Thyroid gland (tissue), 4 donors: ENCODE data around the gene PELI2. TPM values are rescaled to one million over a fixed set of nuclear protein-coding genes. Genes with fewer than 3 reads are reported as not detected.

Experiments
- DNase-seq, 2 donors: peaks; one replicate each; pipeline ENCODE4 v3.0.0-alpha.2; 2019
- H3K27ac ChIP-seq, 3 donors: fragments of 200-600 bp; sonication (generic); 1 replicate in 2 of 3; 2 replicates in 1 of 3; pipeline ENCODE4 v1.5.1; 2016 to 2019; ENCODE audit warnings: mild to moderate bottlenecking in 1 of 3, moderate library complexity in 1 of 3
- H3K27me3 ChIP-seq: fragments of 200-600 bp; sonication (generic); one replicate; pipeline ENCODE4 v1.5.1; 2019
- H3K36me3 ChIP-seq, 2 donors: fragments of 200-600 bp; sonication (generic); one replicate each; pipeline ENCODE4 v1.5.1; 2016 to 2019
- H3K4me1 ChIP-seq, 2 donors: fragments of 200-600 bp; sonication (generic); one replicate each; pipeline ENCODE4 v1.5.1; 2017 to 2019
- H3K4me3 ChIP-seq, 3 donors: fragments of 200-600 bp; sonication (generic); replicated peaks in 1 of 3; 1 replicate in 2 of 3; 2 replicates in 1 of 3; pipeline ENCODE4 v1.5.1; 2016; ENCODE audit warnings: mild to moderate bottlenecking in 1 of 3
- H3K9me3 ChIP-seq: fragments of 200-600 bp; sonication (generic); one replicate; pipeline ENCODE4 v1.5.1; 2017
- POLR2A ChIP-seq, 2 donors: fragments of 450-650 bp; IDR thresholded peaks; one replicate each; pipeline ENCODE4 v1.6.1; 2017; ENCODE audit warnings: antibody characterized with exemption in 2 of 2, mild to moderate bottlenecking in 2 of 2, moderate library complexity in 1 of 2
- WGBS, 2 donors: methylation state at CpG; one replicate each; pipeline ENCODE4 v1.1.5; 2017; 5-methylcytosine and 5-hydroxymethylcytosine counted together
- intact Hi-C: fragments of 100-400 bp; cut with DNase I; formaldehyde crosslinking; loops from one replicate; pipeline ENCODE4 v1.15.1; 2023
- total RNA-seq, 4 donors: library from RNA; depleted of rRNA; stranded (reverse); fragments of >200 nt; gene quantifications; one replicate each; pipeline ENCODE4 v1.2.3, GENCODE V29; 2016
- TF ChIP-seq, protein P1 (sequence below), 6 experiments: fragments of 200-600 bp in 3 of 6; fragments of 450-650 bp in 3 of 6; sonication (generic) in 3 of 6; IDR thresholded peaks; one replicate each; pipeline ENCODE4 v1.5.1; 2016 to 2019; ENCODE audit warnings: antibody characterized with exemption in 6 of 6, mild to moderate bottlenecking in 2 of 6, inconsistent platforms in 1 of 6, moderate library complexity in 1 of 6

The PELI2 gene
- total RNA-seq, 4 donors from 2014 or later, result 10.8 to 17.6 (median 13.6) TPM

DNA sequence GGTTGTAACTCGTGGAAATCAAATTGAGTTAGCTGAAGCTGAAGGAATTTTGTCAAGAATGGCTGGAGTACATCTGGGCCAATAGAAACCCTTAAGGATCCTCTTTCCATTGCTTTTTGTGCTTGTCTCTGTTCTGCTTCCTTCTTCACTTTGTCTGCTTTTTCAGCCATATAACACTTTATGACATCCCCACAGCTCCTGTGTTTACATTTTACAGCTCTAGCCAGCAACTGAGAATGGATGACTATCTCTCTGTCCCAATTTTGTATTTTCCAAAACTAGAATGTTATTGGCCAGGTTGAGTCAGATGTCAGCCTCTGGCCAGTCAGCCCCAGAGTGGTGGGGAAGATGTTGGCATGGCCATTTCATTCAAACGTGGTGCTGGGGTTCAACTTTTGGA is 57.6 kb downstream of the PELI2 start:
- WGBS, 2 donors, result 74 to 78% methylated on average over 2 of the region's 2 CpGs
- Histone ChIP-seq H3K27me3 (no peaks in the 10 kb centered on the region), H3K36me3 (no peaks in the 10 kb centered on the region), H3K4me3 (no peak overlapping the region), H3K9me3 (no peaks in the 10 kb centered on the region), H3K27ac (no peak overlapping the region), H3K4me1 (peaks cover 6 to 12% of the 10 kb centered on the region in 2 donors)
- intact Hi-C loops, result no loop called here
- TF ChIP-seq, protein P1, sequence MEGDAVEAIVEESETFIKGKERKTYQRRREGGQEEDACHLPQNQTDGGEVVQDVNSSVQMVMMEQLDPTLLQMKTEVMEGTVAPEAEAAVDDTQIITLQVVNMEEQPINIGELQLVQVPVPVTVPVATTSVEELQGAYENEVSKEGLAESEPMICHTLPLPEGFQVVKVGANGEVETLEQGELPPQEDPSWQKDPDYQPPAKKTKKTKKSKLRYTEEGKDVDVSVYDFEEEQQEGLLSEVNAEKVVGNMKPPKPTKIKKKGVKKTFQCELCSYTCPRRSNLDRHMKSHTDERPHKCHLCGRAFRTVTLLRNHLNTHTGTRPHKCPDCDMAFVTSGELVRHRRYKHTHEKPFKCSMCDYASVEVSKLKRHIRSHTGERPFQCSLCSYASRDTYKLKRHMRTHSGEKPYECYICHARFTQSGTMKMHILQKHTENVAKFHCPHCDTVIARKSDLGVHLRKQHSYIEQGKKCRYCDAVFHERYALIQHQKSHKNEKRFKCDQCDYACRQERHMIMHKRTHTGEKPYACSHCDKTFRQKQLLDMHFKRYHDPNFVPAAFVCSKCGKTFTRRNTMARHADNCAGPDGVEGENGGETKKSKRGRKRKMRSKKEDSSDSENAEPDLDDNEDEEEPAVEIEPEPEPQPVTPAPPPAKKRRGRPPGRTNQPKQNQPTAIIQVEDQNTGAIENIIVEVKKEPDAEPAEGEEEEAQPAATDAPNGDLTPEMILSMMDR (IDR thresholded peaks at IDR 0.05), result no peak
- TF ChIP-seq POLR2A (IDR thresholded peaks at IDR 0.05), result no peak
- no peak for DNase-seq

DNA sequence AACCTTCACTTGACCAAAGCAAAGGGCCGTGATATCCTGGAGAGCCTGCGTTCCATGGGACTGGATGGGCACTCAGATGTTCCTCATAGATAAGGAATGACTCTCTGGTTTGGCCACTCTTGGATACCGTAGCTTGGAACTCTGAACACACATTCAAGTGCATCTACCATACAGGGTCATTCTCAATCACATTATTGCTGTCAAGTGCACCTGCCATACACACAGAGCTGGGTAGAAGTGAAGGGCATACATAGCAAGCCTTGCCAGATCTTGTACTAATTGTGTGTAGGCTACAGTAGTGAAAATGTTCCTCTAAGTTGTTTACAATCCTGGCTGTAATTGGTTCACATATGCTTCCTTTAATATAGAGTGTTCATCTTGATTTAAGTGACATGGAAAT is 58.3 kb downstream of the PELI2 start:
- intact Hi-C loops, result no loop called here
- TF ChIP-seq, protein P1 (IDR thresholded peaks at IDR 0.05), result no peak
- no peak for TF ChIP-seq POLR2A (IDR thresholded peaks at IDR 0.05)
- DNase-seq, result no peak
- Histone ChIP-seq H3K27me3 (no peaks in the 10 kb centered on the region), H3K36me3 (no peaks in the 10 kb centered on the region), H3K4me3 (no peak overlapping the region), H3K27ac (no peak overlapping the region), H3K9me3 (no peaks in the 10 kb centered on the region), H3K4me1 (peaks cover 6 to 12% of the 10 kb centered on the region in 2 donors)
- 89 to 100% methylated on average over 3 of the region's 3 CpGs for WGBS, 2 donors

DNA sequence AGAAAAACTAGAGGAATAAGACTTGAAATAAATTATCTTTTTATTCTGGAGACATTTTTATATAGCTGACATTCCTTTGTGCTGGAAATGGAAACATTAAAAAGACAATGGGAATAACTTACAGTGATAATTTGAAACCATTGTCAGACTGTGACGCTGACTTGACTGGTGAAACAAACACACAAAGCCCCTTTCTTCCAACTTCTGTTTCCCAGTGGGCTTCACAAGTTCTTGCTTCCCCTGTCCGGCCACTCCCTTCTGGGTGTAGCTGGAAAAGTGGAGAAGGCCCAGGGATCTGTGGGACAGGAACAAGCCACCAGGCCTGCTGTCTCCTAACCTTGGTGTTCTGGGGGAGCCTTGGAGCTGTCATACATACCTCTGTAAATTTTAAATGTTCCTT is 58.8 kb downstream of the PELI2 start:
- 91 to 93% methylated on average over 2 of the region's 2 CpGs for WGBS, 2 donors
- H3K27me3 ChIP-seq, result no peaks in the 10 kb centered on the region
- no peak overlapping the region for H3K4me3 ChIP-seq
- H3K36me3 ChIP-seq, result no peaks in the 10 kb centered on the region
- TF ChIP-seq, protein P1 (IDR thresholded peaks at IDR 0.05), result no peak
- no peak for TF ChIP-seq POLR2A (IDR thresholded peaks at IDR 0.05)
- H3K9me3 ChIP-seq, result no peaks in the 10 kb centered on the region
- intact Hi-C loops, result no loop called here
- no peak for DNase-seq
- no peak overlapping the region for H3K27ac ChIP-seq
- H3K4me1 ChIP-seq, result peaks cover 6 to 15% of the 10 kb centered on the region in 2 donors

DNA sequence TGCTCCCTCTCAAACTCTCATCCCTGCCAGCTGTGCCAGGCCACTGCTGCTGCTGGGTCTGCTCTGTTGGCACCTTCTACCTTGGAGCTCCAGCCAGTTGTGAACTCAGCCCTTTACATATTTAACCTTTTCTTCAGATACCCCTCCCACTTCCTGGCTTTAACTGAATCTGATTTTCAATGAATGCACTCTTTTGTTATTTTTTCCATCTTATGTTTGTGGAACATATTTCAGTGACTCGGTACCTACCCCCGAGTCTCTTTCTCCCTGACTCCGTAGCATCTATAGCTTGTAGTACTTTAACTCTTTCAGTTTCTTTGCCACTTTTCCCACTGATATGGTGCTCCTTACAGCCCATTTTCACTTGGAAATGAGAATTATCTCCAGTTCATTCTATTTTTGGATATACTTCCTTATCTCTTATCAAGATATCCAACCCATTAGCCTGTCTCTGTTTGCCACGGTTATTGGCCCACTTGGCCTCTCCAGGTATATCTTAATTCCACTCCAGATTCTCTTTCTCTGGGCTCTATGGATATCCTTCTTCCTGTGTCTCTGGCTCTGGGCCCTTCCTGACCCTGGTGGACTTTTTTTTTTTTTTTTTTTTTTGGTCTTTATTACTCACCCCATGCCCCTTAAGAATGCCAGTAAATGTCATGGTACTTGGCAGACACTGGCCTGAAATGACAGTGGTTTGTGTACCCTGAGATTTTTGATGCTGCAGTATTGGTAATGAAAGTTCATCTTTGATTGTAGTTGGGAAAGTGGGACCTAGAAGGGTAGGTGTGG is 62.7 kb downstream of the PELI2 start:
- no peaks in the 10 kb centered on the region for H3K9me3 ChIP-seq
- peaks cover 0 to 4% of the 10 kb centered on the region in 2 donors for H3K4me1 ChIP-seq
- no peaks in the 10 kb centered on the region for H3K27me3 ChIP-seq
- H3K36me3 ChIP-seq, result no peaks in the 10 kb centered on the region
- TF ChIP-seq, protein P1 (IDR thresholded peaks at IDR 0.05), result no peak
- TF ChIP-seq POLR2A (IDR thresholded peaks at IDR 0.05), result no peak
- DNase-seq, result no peak
- 75 to 85% methylated on average over 4 of the region's 4 CpGs for WGBS, 2 donors
- intact Hi-C loops, result no loop called here
- no peak overlapping the region for H3K4me3 ChIP-seq
- no peak overlapping the region for H3K27ac ChIP-seq

DNA sequence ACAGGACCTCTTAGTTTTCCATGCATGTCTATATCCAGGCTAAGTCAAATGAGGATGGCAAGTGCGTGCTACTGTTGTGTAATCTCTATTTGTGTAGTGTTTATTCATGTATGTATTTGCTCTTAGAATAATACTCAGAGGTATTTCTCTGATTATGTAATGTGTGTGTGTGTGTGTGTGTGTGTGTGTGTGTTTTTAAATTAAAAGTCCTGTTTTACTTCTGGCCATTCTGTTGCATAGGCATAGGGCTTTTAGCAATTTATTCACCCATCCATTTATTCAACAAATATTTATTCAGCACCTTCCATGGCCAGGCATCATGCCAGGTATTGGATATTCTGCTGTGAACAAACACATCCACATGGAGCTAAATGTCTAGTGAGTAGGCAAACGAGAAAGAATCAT is 63.5 kb downstream of the PELI2 start:
- no peaks in the 10 kb centered on the region for H3K27me3 ChIP-seq
- intact Hi-C loops, result no loop called here
- H3K9me3 ChIP-seq, result no peaks in the 10 kb centered on the region
- WGBS, 2 donors, result 77 to 82% methylated on average over 2 of the region's 2 CpGs
- peaks cover 0 to 4% of the 10 kb centered on the region in 2 donors for H3K4me1 ChIP-seq
- H3K4me3 ChIP-seq, result no peak overlapping the region
- peak; percentile 19 to 44 for DNase-seq
- no peaks in the 10 kb centered on the region for H3K36me3 ChIP-seq
- TF ChIP-seq POLR2A (IDR thresholded peaks at IDR 0.05), result no peak
- TF ChIP-seq, protein P1 (IDR thresholded peaks at IDR 0.05), result no peak
- H3K27ac ChIP-seq, result no peak overlapping the region
